K562 (cell line): ENCODE measurements around the gene GOLGA2. TPM values are rescaled to one million over a fixed set of nuclear protein-coding genes. Genes with fewer than 3 reads are reported as not detected.

Experiments used
- ATAC-seq: fragments of 200-7000 bp; cut with Tn5 transposase; 3 replicates; pipeline ENCODE4 v1.9.1; 2020; ENCODE audit warnings: moderate library complexity
- BruUV-seq: library from RNA; stranded (reverse); fragments of 400-500 nt; replicated peaks from 2 replicates; lab custom pipeline; 2021; lab: Mats Ljungman, UMichigan
- CTCF ChIA-PET: fragments of 300-600 bp; formaldehyde crosslinking; extraction: SDS; loops from one replicate; lab custom pipeline; 2021; ENCODE audit warnings: low intra/inter-chr PET ratio; lab: Yijun Ruan, JAX
- POLR2A ChIA-PET: fragments of 300-600, 350-650 bp; sonication (Branson Sonifier 250); formaldehyde crosslinking; extraction: SDS; loops from one replicate; lab custom pipeline; 2021; ENCODE audit warnings: antibody characterized with exemption, inconsistent platforms; lab: Yijun Ruan, JAX
- DNase-seq, 4 experiments: peaks; one replicate each; pipeline versions ENCODE4 v3.0.0 to v3.0.0-alpha.2; 2011 to 2018; ENCODE audit warnings: low spot score in 3 of 4, mixed read lengths in 3 of 4; ENCODE audit errors: extremely low read depth in 1 of 4
- FAIRE-seq: peaks from 2 replicates; lab custom pipeline; 2011; peaks lifted over from hg19 to GRCh38; lab: Jason Lieb, UNC
- H2AFZ ChIP-seq: 2 replicates; pipeline ENCODE4 v1.6.0; 2011; ENCODE audit warnings: low read depth, low read length, control low read depth, inconsistent platforms
- H3K27ac ChIP-seq: fragments of 200-600 bp; 3 replicates; pipeline ENCODE4 v1.8.0; 2011; ENCODE audit warnings: low read depth, mild to moderate bottlenecking, control low read depth, inconsistent platforms, low read length, moderate library complexity, mixed read lengths; ENCODE audit errors: extremely low read depth
- H3K27me3 ChIP-seq, 2 experiments: fragments of 300-600 bp in 1 of 2; 2 replicates in 1 of 2; 3 replicates in 1 of 2; pipeline versions ENCODE4 v1.6.0 to v1.8.0; 2011; ENCODE audit warnings: inconsistent platforms in 2 of 2, low read length in 2 of 2, mild to moderate bottlenecking in 1 of 2, mixed read lengths in 1 of 2, moderate library complexity in 1 of 2; ENCODE audit not compliant: control insufficient read depth in 2 of 2, insufficient read depth in 2 of 2
- H3K36me3 ChIP-seq: fragments of 300-600 bp; 3 replicates; pipeline ENCODE4 v1.8.0; 2011; ENCODE audit warnings: mild to moderate bottlenecking, low read length, inconsistent platforms; ENCODE audit not compliant: control insufficient read depth, insufficient read depth
- H3K4me1 ChIP-seq, 2 experiments: fragments of 200-600 bp in 1 of 2; replicated peaks in 1 of 2; 2 replicates in 1 of 2; 3 replicates in 1 of 2; pipeline versions ENCODE4 v1.5.1 to v1.8.0; 2011; ENCODE audit warnings: inconsistent platforms in 2 of 2, low read length in 2 of 2, mild to moderate bottlenecking in 1 of 2, mixed read lengths in 1 of 2, moderate library complexity in 1 of 2; ENCODE audit not compliant: control insufficient read depth in 2 of 2, insufficient read depth in 2 of 2
- H3K4me2 ChIP-seq: 2 replicates; pipeline ENCODE4 v1.6.1; 2011; ENCODE audit warnings: low read length, control low read depth, inconsistent platforms, mixed read lengths; ENCODE audit not compliant: insufficient read depth
- H3K4me3 ChIP-seq: fragments of 200-600 bp; sonication (generic), shearing (Covaris generic); 2 replicates; pipeline ENCODE4 v1.5.1; 2016; ENCODE audit warnings: control low read depth, inconsistent platforms
- H3K79me2 ChIP-seq: fragments of 200-600 bp; 3 replicates; pipeline ENCODE4 v1.8.0; 2011; ENCODE audit warnings: low read length, inconsistent platforms; ENCODE audit not compliant: control insufficient read depth, insufficient read depth
- H3K9ac ChIP-seq, 2 experiments: 2 replicates each; pipeline versions ENCODE4 v1.6.0 to v1.6.1; 2011; ENCODE audit warnings: low read depth in 2 of 2, low read length in 2 of 2, control low read depth in 1 of 2, inconsistent platforms in 1 of 2, mild to moderate bottlenecking in 1 of 2, mixed read lengths in 1 of 2; ENCODE audit not compliant: insufficient read depth in 1 of 2
- H3K9me1 ChIP-seq: one replicate; pipeline ENCODE4 v1.6.0; 2011; ENCODE audit warnings: inconsistent platforms, mild to moderate bottlenecking, low read length, moderate library complexity; ENCODE audit not compliant: control insufficient read depth, insufficient read depth
- H3K9me3 ChIP-seq: replicated peaks from 2 replicates; pipeline ENCODE4 v1.5.1; 2011; ENCODE audit warnings: low read depth, low read length, inconsistent platforms; ENCODE audit not compliant: control insufficient read depth, insufficient read depth
- H4K20me1 ChIP-seq: replicated peaks from 2 replicates; pipeline ENCODE4 v1.6.1; 2011; ENCODE audit warnings: low read length, inconsistent platforms, mixed read lengths; ENCODE audit not compliant: control insufficient read depth, insufficient read depth
- BRD4 ChIP-seq: fragments of 200-600 bp; sonication (generic); IDR thresholded peaks from 2 replicates; pipeline ENCODE4 v1.6.1; 2017; ENCODE audit warnings: inconsistent platforms
- GABPB2 ChIP-seq: fragments of 250-450 bp; sonication (Bioruptor Pico); conservative IDR thresholded peaks from 2 replicates; pipeline ENCODE4 v1.5.1; 2021; ENCODE audit warnings: mild to moderate bottlenecking
- KDM5B ChIP-seq: fragments of 200-600 bp; sonication (generic); IDR thresholded peaks from 2 replicates; pipeline ENCODE4 v1.6.1; 2012; ENCODE audit warnings: low read depth, mild to moderate bottlenecking, moderate library complexity, low read length, control low read depth, inconsistent platforms; ENCODE audit not compliant: insufficient replicate concordance
- MXI1 ChIP-seq: IDR thresholded peaks from 2 replicates; pipeline ENCODE4 v1.6.1; 2011; ENCODE audit warnings: low read depth, mild to moderate bottlenecking, improper control_type of control experiment, low read length
- TAF9B ChIP-seq: fragments of 450-650 bp; IDR thresholded peaks from 2 replicates; pipeline ENCODE4 v1.6.1; 2018; ENCODE audit warnings: mild to moderate bottlenecking; ENCODE audit not compliant: partially characterized antibody
- THRAP3 ChIP-seq: fragments of 450-650 bp; IDR thresholded peaks from 2 replicates; pipeline ENCODE4 v1.6.1; 2016; ENCODE audit warnings: mild to moderate bottlenecking, inconsistent platforms, borderline replicate concordance
- ZNF274 ChIP-seq: IDR thresholded peaks from 2 replicates; pipeline ENCODE4 v1.6.1; 2011; ENCODE audit warnings: low read depth, mild to moderate bottlenecking, low read length, moderate library complexity, borderline replicate concordance
- ZNF311 ChIP-seq: fragments of 250-450 bp; sonication (Bioruptor Pico); IDR thresholded peaks from 2 replicates; pipeline ENCODE4 v1.4.0; 2020; ENCODE audit warnings: mild to moderate bottlenecking, moderate library complexity
- WGBS: fragments of 100-300 bp; shearing (Covaris generic); methylation state at CpG from one replicate; pipeline ENCODE4 v1.1.6; 2016; ENCODE audit warnings: low coverage, mixed read lengths; ENCODE audit not compliant: insufficient coverage; ENCODE audit errors: missing lambda C conversion rate; 5-methylcytosine and 5-hydroxymethylcytosine counted together
- in situ Hi-C: fragments of 300-500 bp; cut with MboI; formaldehyde crosslinking; loops from 4 replicates; pipeline ENCODE4 v1.15.0; 2018; ENCODE audit warnings: inconsistent platforms, mixed read lengths
- intact Hi-C: fragments of 100-400 bp; cut with micrococcal nuclease; formaldehyde crosslinking; loops from 2 replicates; pipeline ENCODE4 v1.14.2; 2022
- polyA plus RNA-seq, 8 experiments: library from polyadenylated mRNA; depleted of rRNA in 4 of 8; stranded (reverse) in 5 of 8; unstranded in 3 of 8; fragments of >200 nt; fragmentation: Nextera tagmentation in 2 of 8; fragmentation: Illumina TruSeq in 1 of 8; extraction: Ambion mirVana in 2 of 8; extraction: Trizol in 1 of 8; gene quantifications; 2 replicates each; pipeline versions ENCODE4 v1.2.1 to v1.2.3, GENCODE V29; 2011 to 2014; ENCODE audit warnings: inconsistent platforms in 1 of 8, missing spikeins in 1 of 8
- total RNA-seq, 7 experiments: library from RNA; depleted of rRNA in 6 of 7; stranded (reverse); fragments of >200 nt in 6 of 7; fragmentation: Illumina TruSeq in 2 of 7; extraction: Trizol in 2 of 7; gene quantifications; 2 replicates each; pipeline versions ENCODE4 v1.2.1 to v1.2.3, GENCODE V29; 2011 to 2021; ENCODE audit warnings: low replicate concordance in 1 of 7
- TF ChIP-seq, protein P1 (sequence below): fragments of 450-650 bp; IDR thresholded peaks from 2 replicates; pipeline ENCODE4 v1.6.1; 2016; ENCODE audit warnings: mild to moderate bottlenecking, moderate library complexity

GOLGA2 gene
- total and polyA plus RNA-seq, 9 of the 15 experiments (the other 6 are each of a cell fraction or from before 2014, with no cell fraction given), result 15.7 to 138 (median 76.0) TPM

- H3K9ac ChIP-seq, result 0 out of 4 replicates have a peak overlapping the region, but pooled peaks of 1 of the 2 experiments have one; percentile 22
- 81% methylated on average over 6 of the region's 6 CpGs for WGBS
- POLR2A ChIA-PET, result interaction anchor here (0.6 to 5.5 kb wide), 3 partner anchors 9 to 22 kb away, joined by 3 to 35 read pairs (median 33); partner anchors contain the start of genes GOLGA2 and SWI5
- no peaks in the 10 kb centered on the region for H3K9me3 ChIP-seq
- no peak overlapping the region for H2AFZ ChIP-seq
- BruUV-seq, result no TSS peak
- H3K4me2 ChIP-seq, result no peak overlapping the region
- H3K27ac ChIP-seq, result no peak overlapping the region
- in situ Hi-C loops (loop anchor here (25.0 kb wide), 1 partner anchor 1501 kb away; no protein-coding TSS in a partner anchor), intact Hi-C loops (no loop called here)
- H3K4me3 ChIP-seq, result no peak overlapping the region
- TF ChIP-seq MXI1 (no peak), KDM5B (no peak), GABPB2 (CRISPR knock-in tag) (no peak), TAF9B (no peak), ZNF274 (no peak), BRD4 (no peak), THRAP3 (no peak), ZNF311 (CRISPR knock-in tag) (no peak)
- TF ChIP-seq, protein P1, sequence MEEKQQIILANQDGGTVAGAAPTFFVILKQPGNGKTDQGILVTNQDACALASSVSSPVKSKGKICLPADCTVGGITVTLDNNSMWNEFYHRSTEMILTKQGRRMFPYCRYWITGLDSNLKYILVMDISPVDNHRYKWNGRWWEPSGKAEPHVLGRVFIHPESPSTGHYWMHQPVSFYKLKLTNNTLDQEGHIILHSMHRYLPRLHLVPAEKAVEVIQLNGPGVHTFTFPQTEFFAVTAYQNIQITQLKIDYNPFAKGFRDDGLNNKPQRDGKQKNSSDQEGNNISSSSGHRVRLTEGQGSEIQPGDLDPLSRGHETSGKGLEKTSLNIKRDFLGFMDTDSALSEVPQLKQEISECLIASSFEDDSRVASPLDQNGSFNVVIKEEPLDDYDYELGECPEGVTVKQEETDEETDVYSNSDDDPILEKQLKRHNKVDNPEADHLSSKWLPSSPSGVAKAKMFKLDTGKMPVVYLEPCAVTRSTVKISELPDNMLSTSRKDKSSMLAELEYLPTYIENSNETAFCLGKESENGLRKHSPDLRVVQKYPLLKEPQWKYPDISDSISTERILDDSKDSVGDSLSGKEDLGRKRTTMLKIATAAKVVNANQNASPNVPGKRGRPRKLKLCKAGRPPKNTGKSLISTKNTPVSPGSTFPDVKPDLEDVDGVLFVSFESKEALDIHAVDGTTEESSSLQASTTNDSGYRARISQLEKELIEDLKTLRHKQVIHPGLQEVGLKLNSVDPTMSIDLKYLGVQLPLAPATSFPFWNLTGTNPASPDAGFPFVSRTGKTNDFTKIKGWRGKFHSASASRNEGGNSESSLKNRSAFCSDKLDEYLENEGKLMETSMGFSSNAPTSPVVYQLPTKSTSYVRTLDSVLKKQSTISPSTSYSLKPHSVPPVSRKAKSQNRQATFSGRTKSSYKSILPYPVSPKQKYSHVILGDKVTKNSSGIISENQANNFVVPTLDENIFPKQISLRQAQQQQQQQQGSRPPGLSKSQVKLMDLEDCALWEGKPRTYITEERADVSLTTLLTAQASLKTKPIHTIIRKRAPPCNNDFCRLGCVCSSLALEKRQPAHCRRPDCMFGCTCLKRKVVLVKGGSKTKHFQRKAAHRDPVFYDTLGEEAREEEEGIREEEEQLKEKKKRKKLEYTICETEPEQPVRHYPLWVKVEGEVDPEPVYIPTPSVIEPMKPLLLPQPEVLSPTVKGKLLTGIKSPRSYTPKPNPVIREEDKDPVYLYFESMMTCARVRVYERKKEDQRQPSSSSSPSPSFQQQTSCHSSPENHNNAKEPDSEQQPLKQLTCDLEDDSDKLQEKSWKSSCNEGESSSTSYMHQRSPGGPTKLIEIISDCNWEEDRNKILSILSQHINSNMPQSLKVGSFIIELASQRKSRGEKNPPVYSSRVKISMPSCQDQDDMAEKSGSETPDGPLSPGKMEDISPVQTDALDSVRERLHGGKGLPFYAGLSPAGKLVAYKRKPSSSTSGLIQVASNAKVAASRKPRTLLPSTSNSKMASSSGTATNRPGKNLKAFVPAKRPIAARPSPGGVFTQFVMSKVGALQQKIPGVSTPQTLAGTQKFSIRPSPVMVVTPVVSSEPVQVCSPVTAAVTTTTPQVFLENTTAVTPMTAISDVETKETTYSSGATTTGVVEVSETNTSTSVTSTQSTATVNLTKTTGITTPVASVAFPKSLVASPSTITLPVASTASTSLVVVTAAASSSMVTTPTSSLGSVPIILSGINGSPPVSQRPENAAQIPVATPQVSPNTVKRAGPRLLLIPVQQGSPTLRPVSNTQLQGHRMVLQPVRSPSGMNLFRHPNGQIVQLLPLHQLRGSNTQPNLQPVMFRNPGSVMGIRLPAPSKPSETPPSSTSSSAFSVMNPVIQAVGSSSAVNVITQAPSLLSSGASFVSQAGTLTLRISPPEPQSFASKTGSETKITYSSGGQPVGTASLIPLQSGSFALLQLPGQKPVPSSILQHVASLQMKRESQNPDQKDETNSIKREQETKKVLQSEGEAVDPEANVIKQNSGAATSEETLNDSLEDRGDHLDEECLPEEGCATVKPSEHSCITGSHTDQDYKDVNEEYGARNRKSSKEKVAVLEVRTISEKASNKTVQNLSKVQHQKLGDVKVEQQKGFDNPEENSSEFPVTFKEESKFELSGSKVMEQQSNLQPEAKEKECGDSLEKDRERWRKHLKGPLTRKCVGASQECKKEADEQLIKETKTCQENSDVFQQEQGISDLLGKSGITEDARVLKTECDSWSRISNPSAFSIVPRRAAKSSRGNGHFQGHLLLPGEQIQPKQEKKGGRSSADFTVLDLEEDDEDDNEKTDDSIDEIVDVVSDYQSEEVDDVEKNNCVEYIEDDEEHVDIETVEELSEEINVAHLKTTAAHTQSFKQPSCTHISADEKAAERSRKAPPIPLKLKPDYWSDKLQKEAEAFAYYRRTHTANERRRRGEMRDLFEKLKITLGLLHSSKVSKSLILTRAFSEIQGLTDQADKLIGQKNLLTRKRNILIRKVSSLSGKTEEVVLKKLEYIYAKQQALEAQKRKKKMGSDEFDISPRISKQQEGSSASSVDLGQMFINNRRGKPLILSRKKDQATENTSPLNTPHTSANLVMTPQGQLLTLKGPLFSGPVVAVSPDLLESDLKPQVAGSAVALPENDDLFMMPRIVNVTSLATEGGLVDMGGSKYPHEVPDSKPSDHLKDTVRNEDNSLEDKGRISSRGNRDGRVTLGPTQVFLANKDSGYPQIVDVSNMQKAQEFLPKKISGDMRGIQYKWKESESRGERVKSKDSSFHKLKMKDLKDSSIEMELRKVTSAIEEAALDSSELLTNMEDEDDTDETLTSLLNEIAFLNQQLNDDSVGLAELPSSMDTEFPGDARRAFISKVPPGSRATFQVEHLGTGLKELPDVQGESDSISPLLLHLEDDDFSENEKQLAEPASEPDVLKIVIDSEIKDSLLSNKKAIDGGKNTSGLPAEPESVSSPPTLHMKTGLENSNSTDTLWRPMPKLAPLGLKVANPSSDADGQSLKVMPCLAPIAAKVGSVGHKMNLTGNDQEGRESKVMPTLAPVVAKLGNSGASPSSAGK, result no peak
- TF ChIP-seq, all 486 proteins: peak for 0
- no peak for FAIRE-seq
- no peak for DNase-seq
- CTCF ChIA-PET, result no interaction called here
- no peak for ATAC-seq
- no peaks in the 10 kb centered on the region for H3K27me3 ChIP-seq
- no peaks in the 10 kb centered on the region for H3K9me1 ChIP-seq
- H3K4me1 ChIP-seq, result peaks cover 0 to 5% of the 10 kb centered on the region in 2 experiments; a peak in 1 of 5 replicates
- no peaks in the 10 kb centered on the region for H3K79me2 ChIP-seq
- no peaks in the 10 kb centered on the region; the same call in 1 of the 2 replicates for H4K20me1 ChIP-seq
- H3K36me3 ChIP-seq, result peaks cover 30% of the 10 kb centered on the region
Observed at GRCh38 chr9:128286440-128286839, 10.6 kb upstream of the GOLGA2 start.
